ENCODE data around the gene CRHR2.

DNA sequence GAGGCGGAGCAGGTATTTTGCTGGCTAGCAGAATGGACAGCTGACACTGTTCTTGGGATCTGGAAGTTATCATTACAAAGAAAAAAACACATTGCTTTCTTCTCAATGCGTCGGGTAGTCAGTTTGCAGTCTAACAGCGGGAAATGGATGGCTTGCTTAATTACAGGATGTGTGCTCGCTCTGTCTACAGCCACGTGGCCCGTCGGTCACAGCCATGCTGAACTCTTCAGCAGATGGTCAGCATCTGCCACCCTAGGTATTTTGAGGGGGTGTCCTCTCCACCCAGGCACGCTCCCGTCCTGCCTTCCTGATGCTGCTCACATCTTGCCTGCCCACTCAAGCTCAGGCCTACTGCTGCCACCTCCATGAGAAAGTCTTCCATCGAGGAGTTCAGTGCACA lies 49.3 kb upstream of the CRHR2 start:
- TF ChIP-seq POLR2A (IDR thresholded peaks at IDR 0.05): no peak
- TF ChIP-seq, protein P1, sequence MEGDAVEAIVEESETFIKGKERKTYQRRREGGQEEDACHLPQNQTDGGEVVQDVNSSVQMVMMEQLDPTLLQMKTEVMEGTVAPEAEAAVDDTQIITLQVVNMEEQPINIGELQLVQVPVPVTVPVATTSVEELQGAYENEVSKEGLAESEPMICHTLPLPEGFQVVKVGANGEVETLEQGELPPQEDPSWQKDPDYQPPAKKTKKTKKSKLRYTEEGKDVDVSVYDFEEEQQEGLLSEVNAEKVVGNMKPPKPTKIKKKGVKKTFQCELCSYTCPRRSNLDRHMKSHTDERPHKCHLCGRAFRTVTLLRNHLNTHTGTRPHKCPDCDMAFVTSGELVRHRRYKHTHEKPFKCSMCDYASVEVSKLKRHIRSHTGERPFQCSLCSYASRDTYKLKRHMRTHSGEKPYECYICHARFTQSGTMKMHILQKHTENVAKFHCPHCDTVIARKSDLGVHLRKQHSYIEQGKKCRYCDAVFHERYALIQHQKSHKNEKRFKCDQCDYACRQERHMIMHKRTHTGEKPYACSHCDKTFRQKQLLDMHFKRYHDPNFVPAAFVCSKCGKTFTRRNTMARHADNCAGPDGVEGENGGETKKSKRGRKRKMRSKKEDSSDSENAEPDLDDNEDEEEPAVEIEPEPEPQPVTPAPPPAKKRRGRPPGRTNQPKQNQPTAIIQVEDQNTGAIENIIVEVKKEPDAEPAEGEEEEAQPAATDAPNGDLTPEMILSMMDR (IDR thresholded peaks at IDR 0.05): no peak

Data from heart left ventricle (tissue), 13 donors.